K562 (cell line): ENCODE measurements around the gene TCF15. TPM values are rescaled to one million over a fixed set of nuclear protein-coding genes. Genes with fewer than 3 reads are reported as not detected.
A peak's percentile ranks its signal among the peaks of the same experiment; 100 is the strongest.

Source experiments
- BCOR ChIP-seq: fragments of 450-650 bp; IDR thresholded peaks from 2 replicates; pipeline ENCODE4 v1.6.1; 2016
- DNMT1 ChIP-seq: fragments of 450-650 bp; IDR thresholded peaks from 2 replicates; pipeline ENCODE4 v1.6.1; 2016; ENCODE audit warnings: antibody characterized with exemption, mild to moderate bottlenecking
- FOSL1 ChIP-seq: fragments of 200-800 bp; sonication (Bioruptor generic); conservative IDR thresholded peaks from 2 replicates; pipeline ENCODE4 v1.6.1; 2016; ENCODE audit warnings: missing genetic modification characterization, missing compliant biosample characterization
- KDM1A ChIP-seq, 2 experiments: fragments of 450-650 bp; IDR thresholded peaks; 2 replicates each; pipeline ENCODE4 v1.6.1; 2016; ENCODE audit warnings: mild to moderate bottlenecking in 2 of 2
- L3MBTL2 ChIP-seq: fragments of 450-650 bp; IDR thresholded peaks from 2 replicates; pipeline ENCODE4 v1.6.1; 2016; ENCODE audit warnings: mild to moderate bottlenecking, moderate library complexity
- MYC ChIP-seq, 2 experiments: fragments of 250-450 bp in 1 of 2; sonication (Bioruptor Pico) in 1 of 2; IDR thresholded peaks; 2 replicates each; pipeline versions ENCODE4 v1.5.1 to v1.6.1; 2012 to 2021; ENCODE audit warnings: low read depth in 2 of 2, borderline replicate concordance in 1 of 2, improper control_type of control experiment in 1 of 2, low read length in 1 of 2, mild to moderate bottlenecking in 1 of 2, moderate library complexity in 1 of 2
- NKRF ChIP-seq: fragments of 450-650 bp; IDR thresholded peaks from 2 replicates; pipeline ENCODE4 v1.6.1; 2016; ENCODE audit warnings: borderline replicate concordance
- PHF20 ChIP-seq: fragments of 450-650 bp; IDR thresholded peaks from 2 replicates; pipeline ENCODE4 v1.6.1; 2018; ENCODE audit not compliant: partially characterized antibody
- SMARCA5 ChIP-seq: fragments of 450-650 bp; IDR thresholded peaks from 2 replicates; pipeline ENCODE4 v1.6.1; 2016
- SPI1 ChIP-seq: IDR thresholded peaks from 2 replicates; pipeline ENCODE4 v1.6.1; 2011; ENCODE audit warnings: low read depth, low read length, control low read depth, borderline replicate concordance
- ZBED1 ChIP-seq: IDR thresholded peaks from 2 replicates; pipeline ENCODE4 v1.6.1; 2014
- ZBTB33 ChIP-seq: sonication (generic); formaldehyde crosslinking; IDR thresholded peaks from 2 replicates; pipeline ENCODE4 v1.8.1; 2023; ENCODE audit warnings: mild to moderate bottlenecking, missing genetic modification reagents
- ZNF316 ChIP-seq: fragments of 450-650 bp; IDR thresholded peaks from 2 replicates; pipeline ENCODE4 v1.6.1; 2016
- ZNF395 ChIP-seq: fragments of 200-800 bp; sonication (Bioruptor generic); IDR thresholded peaks from 2 replicates; pipeline ENCODE4 v1.6.1; 2017; ENCODE audit warnings: missing genetic modification characterization, missing compliant biosample characterization
- polyA plus RNA-seq, 8 experiments: library from polyadenylated mRNA; depleted of rRNA in 4 of 8; stranded (reverse) in 5 of 8; unstranded in 3 of 8; fragments of >200 nt; fragmentation: Nextera tagmentation in 2 of 8; fragmentation: Illumina TruSeq in 1 of 8; extraction: Ambion mirVana in 2 of 8; extraction: Trizol in 1 of 8; gene quantifications; 2 replicates each; pipeline versions ENCODE4 v1.2.1 to v1.2.3, GENCODE V29; 2011 to 2014; ENCODE audit warnings: inconsistent platforms in 1 of 8, missing spikeins in 1 of 8
- total RNA-seq, 7 experiments: library from RNA; depleted of rRNA in 6 of 7; stranded (reverse); fragments of >200 nt in 6 of 7; fragmentation: Illumina TruSeq in 2 of 7; extraction: Trizol in 2 of 7; gene quantifications; 2 replicates each; pipeline versions ENCODE4 v1.2.1 to v1.2.3, GENCODE V29; 2011 to 2021; ENCODE audit warnings: low replicate concordance in 1 of 7

The TCF15 gene
- total and polyA plus RNA-seq, 9 of the 15 experiments (the other 6 are each of a cell fraction or from before 2014, with no cell fraction given), result 0.04 to 5.0 (median 1.2) TPM

- TF ChIP-seq SMARCA5 (peak; percentile 98), FOSL1 (peak; percentile 68), NKRF (peak; percentile 56; the same call in 1 of the 2 replicates), PHF20 (peak; percentile 59), ZNF316 (peak; percentile 23; the same call in 1 of the 2 replicates), MYC (IDR thresholded peaks at IDR 0.05; ENCODE audit: low read depth, low read length) (0 out of 2 replicates have a peak, but pooled peaks have one; percentile 7), MYC (CRISPR knock-in tag; IDR thresholded peaks at IDR 0.05; ENCODE audit: borderline replicate concordance, low read depth) (no peak), DNMT1 (no peak), L3MBTL2 (peak; percentile 56; the same call in 1 of the 2 replicates), SPI1 (0 out of 2 replicates have a peak, but pooled peaks have one; percentile 8), ZBED1 (0 out of 2 replicates have a peak, but pooled peaks have one; percentile 12), KDM1A (IDR thresholded peaks at IDR 0.05) (peak; percentile 91 to 97), ZBTB33 (peak; percentile 53; the same call in 1 of the 2 replicates), ZNF395 (peak; percentile 28), BCOR (peak; percentile 100)
Measured at GRCh38 chr20:653590-654416, 43.7 kb upstream of the TCF15 start (continued).
